Measurements from ENCODE around the gene MAML1. TPM values are rescaled to one million over a fixed set of nuclear protein-coding genes. Genes with fewer than 3 reads are reported as not detected.

Gene MAML1
- total and polyA plus RNA-seq, 2 experiments from 2014 or later = 9.6 to 43.9 TPM

DNA sequence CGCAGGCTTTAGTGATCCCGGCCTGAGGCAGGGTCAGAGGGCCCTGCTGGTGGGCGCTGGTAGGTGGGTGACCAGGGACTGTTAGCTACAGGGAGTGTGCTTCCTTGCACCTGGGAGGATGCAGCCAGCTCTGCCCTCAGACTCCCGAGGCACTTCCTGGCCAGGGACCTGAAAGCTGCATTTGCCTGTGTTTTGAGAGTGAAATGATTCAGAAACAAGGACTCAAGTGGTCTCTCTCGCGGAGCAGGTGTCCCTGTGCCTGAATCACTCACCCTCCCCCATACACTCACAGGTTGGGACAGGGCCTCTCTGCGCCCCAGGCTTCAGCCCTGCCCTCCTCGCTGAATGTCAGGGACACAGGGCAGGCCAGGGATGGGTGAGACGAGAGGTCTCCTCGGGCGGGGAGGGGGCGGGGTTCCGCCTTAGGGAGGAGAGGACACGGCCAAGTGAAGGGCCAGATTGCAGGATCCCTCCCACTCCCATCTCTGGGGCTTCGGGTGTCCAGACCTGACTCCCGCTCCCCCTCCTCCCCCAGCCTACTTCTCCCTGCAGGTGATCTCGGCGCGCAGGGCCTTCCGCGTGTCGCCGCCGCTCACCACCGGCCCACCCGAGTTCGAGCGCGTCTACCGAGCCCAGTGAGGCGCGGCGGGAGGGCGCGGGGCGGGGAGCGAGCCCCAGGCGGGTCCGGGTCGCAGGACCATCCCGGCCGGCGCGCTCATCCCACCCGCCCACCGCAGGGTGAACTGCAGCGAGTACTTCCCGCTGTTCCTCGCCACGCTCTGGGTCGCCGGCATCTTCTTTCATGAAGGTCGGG is 62.6 kb downstream of the MAML1 start:
- Histone ChIP-seq H3K27ac (ENCODE audit: low read depth) (no peak overlapping the region), H3K4me2 (peak overlapping the region; percentile 89), H4K20me1 (replicated peaks; ENCODE audit: insufficient read depth) (no peaks in the 10 kb centered on the region; the same call in 1 of the 2 replicates), H3K4me3 (peak overlapping the region; percentile 84), H3K27me3 (ENCODE audit: insufficient read depth) (no peaks in the 10 kb centered on the region), H3K9me2 (ENCODE audit: insufficient read depth) (no peaks in the 10 kb centered on the region), H3K36me3 (ENCODE audit: insufficient read depth) (no peaks in the 10 kb centered on the region; the same call in 1 of the 2 replicates), H2AFZ (peak overlapping the region; percentile 84), H3K79me2 (replicated peaks; ENCODE audit: insufficient read depth) (no peaks in the 10 kb centered on the region), H3K4me1 (ENCODE audit: insufficient read depth) (peaks cover 11% of the 10 kb centered on the region; the same call in 1 of the 2 replicates), H3F3A (replicated peaks; ENCODE audit: low read depth) (peaks cover 10% of the 10 kb centered on the region)
- ATAC-seq (peak; percentile 36), DNase-seq (ENCODE audit: low spot score) (peak; percentile 78)
- TF ChIP-seq POLR2AphosphoS5 (IDR thresholded peaks at IDR 0.05; ENCODE audit: low read depth) = peak; percentile 28; the same call in 1 of the 2 replicates
- TF ChIP-seq ZNF462 (CRISPR knock-in tag; IDR thresholded peaks at IDR 0.05) = no peak
- Mint-ChIP-seq H3K27me3 (ENCODE audit: insufficient read depth, low read depth, poor library complexity) (peaks cover 13% of the 10 kb centered on the region), H3K9me3 (no peaks in the 10 kb centered on the region), H3K4me1 (peaks cover 13% of the 10 kb centered on the region; the same call in 2 of the 3 replicates), H3K27ac (no peak overlapping the region), H3K4me3 (peak overlapping the region; percentile 75), H3K36me3 (ENCODE audit: low read depth) (peaks cover 28% of the 10 kb centered on the region)

All from GM23338 (cell line).